ENCODE data around the gene SPATA24.
"Not testable (repeated sequence)": the region's sequence is repeated elsewhere in the genome, so short reads cannot be mapped to it uniquely, and the experiment has no call there.

DNA sequence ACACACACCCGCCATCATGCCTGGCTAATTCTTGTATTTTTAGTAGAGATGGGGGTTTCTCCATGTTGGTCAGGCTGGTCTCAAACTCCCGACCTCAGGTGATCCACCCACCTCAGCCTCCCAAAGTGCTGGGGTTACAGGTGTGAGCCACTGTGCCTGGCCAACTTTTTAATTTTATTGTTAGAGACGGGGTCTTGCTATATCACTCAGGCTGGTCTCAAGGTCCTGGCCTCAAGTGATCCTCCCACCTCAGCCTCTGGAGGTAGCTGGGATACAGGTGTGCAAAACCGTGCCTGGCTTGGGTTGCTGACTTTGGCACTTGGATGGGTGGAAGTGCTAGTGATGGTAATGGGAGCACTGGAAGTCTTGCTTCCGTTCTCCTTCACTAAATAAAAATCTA lies 5.2 kb upstream of the SPATA24 start:
- TF ChIP-seq, protein P1, sequence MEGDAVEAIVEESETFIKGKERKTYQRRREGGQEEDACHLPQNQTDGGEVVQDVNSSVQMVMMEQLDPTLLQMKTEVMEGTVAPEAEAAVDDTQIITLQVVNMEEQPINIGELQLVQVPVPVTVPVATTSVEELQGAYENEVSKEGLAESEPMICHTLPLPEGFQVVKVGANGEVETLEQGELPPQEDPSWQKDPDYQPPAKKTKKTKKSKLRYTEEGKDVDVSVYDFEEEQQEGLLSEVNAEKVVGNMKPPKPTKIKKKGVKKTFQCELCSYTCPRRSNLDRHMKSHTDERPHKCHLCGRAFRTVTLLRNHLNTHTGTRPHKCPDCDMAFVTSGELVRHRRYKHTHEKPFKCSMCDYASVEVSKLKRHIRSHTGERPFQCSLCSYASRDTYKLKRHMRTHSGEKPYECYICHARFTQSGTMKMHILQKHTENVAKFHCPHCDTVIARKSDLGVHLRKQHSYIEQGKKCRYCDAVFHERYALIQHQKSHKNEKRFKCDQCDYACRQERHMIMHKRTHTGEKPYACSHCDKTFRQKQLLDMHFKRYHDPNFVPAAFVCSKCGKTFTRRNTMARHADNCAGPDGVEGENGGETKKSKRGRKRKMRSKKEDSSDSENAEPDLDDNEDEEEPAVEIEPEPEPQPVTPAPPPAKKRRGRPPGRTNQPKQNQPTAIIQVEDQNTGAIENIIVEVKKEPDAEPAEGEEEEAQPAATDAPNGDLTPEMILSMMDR (IDR thresholded peaks at IDR 0.05), result not testable (repeated sequence)
- TF ChIP-seq POLR2AphosphoS5 (IDR thresholded peaks at IDR 0.05), result not testable (repeated sequence)

All from stomach (tissue), 4 donors.